B cell (primary cell): ENCODE data around the gene GJC1. TPM values are rescaled to one million over a fixed set of nuclear protein-coding genes. Genes with fewer than 3 reads are reported as not detected.

Experiments
- ATAC-seq: fragments of 200-7000 bp; cut with Tn5 transposase; one replicate; pipeline ENCODE4 v1.10.0; 2021; ENCODE audit warnings: low read depth, mild to moderate bottlenecking, moderate number of reproducible peaks, moderate library complexity
- CTCF ChIA-PET: fragments of 350-600 bp; sonication (Branson Sonifier 250); formaldehyde crosslinking; loops from one replicate; lab custom pipeline; 2021; ENCODE audit warnings: antibody characterized with exemption, inconsistent platforms; lab: Charles Lee
- POLR2A ChIA-PET: fragments of 350-600 bp; sonication (Branson Sonifier 250); formaldehyde crosslinking; loops from one replicate; lab custom pipeline; 2021; ENCODE audit warnings: antibody characterized with exemption; lab: Charles Lee
- DNase-seq: peaks from one replicate; pipeline ENCODE4 v3.0.0; 2013
- H2AFZ ChIP-seq: 2 replicates; pipeline ENCODE4 v1.6.1; 2012; ENCODE audit warnings: mild to moderate bottlenecking, low read depth, low read length; ENCODE audit not compliant: insufficient read depth, poor library complexity, severe bottlenecking
- H3K27ac ChIP-seq, 2 donors: 1 replicate in 1 of 2; 2 replicates in 1 of 2; pipeline ENCODE4 v1.5.1; 2012 to 2013; ENCODE audit warnings: low read length in 2 of 2, mild to moderate bottlenecking in 2 of 2, moderate library complexity in 1 of 2
- H3K27me3 ChIP-seq, 4 experiments: fragments of 200-600 bp in 1 of 4; sonication (generic) in 1 of 4; replicated peaks in 1 of 4; 1 replicate in 2 of 4; 2 replicates in 2 of 4; pipeline versions ENCODE4 v1.6.1 to v1.7.0; 2013 to 2016; ENCODE audit warnings: low read length in 3 of 4, mild to moderate bottlenecking in 2 of 4, mixed read lengths in 1 of 4, moderate library complexity in 1 of 4; ENCODE audit not compliant: insufficient read depth in 4 of 4, control insufficient read depth in 3 of 4; ENCODE audit errors: control extremely low read depth in 1 of 4
- H3K36me3 ChIP-seq, 2 experiments: replicated peaks in 1 of 2; 1 replicate in 1 of 2; 2 replicates in 1 of 2; pipeline versions ENCODE4 v1.6.1 to v1.7.1; 2013; ENCODE audit warnings: low read length in 1 of 2; ENCODE audit not compliant: insufficient read depth in 2 of 2, control insufficient read depth in 1 of 2; ENCODE audit errors: control extremely low read depth in 1 of 2, extremely low read depth in 1 of 2
- H3K4me1 ChIP-seq, 2 donors: fragments of 200-600 bp in 1 of 2; sonication (generic) in 1 of 2; 1 replicate in 1 of 2; 2 replicates in 1 of 2; pipeline versions ENCODE4 v1.5.1 to v1.6.1; 2013 to 2017; ENCODE audit warnings: low read length in 2 of 2; ENCODE audit not compliant: control insufficient read depth in 2 of 2, insufficient read depth in 2 of 2
- H3K4me2 ChIP-seq: replicated peaks from 2 replicates; pipeline ENCODE3; 2012; ENCODE audit warnings: mild to moderate bottlenecking, low read depth, low read length; ENCODE audit not compliant: poor library complexity, severe bottlenecking
- H3K4me3 ChIP-seq, 5 experiments: fragments of 200-600 bp in 1 of 5; sonication (generic) in 1 of 5; 1 replicate in 3 of 5; 2 replicates in 2 of 5; pipeline versions ENCODE4 v1.5.1 to v1.7.0; 2011 to 2016; ENCODE audit warnings: low read length in 4 of 5, mild to moderate bottlenecking in 4 of 5, low read depth in 2 of 5, control low read depth in 1 of 5, moderate library complexity in 1 of 5; ENCODE audit not compliant: insufficient read depth in 1 of 5; ENCODE audit errors: control extremely low read depth in 1 of 5, extremely low read depth in 1 of 5
- H3K79me2 ChIP-seq: fragments of 200-600 bp; sonication (generic); one replicate; pipeline ENCODE4 v1.6.0; 2016; ENCODE audit warnings: low read length; ENCODE audit not compliant: control insufficient read depth, insufficient read depth
- H3K9ac ChIP-seq: fragments of 200-600 bp; sonication (generic); 2 replicates; pipeline ENCODE4 v1.6.1; 2017; ENCODE audit warnings: mild to moderate bottlenecking, low read length, moderate library complexity
- H3K9me3 ChIP-seq, 3 donors: one replicate each; pipeline versions ENCODE4 v1.6.1 to v1.7.1; 2013; ENCODE audit warnings: low read length in 2 of 3; ENCODE audit not compliant: control insufficient read depth in 2 of 3, insufficient read depth in 1 of 3; ENCODE audit errors: control extremely low read depth in 1 of 3
- H4K20me1 ChIP-seq: 2 replicates; pipeline ENCODE4 v1.6.0; 2012; ENCODE audit warnings: mild to moderate bottlenecking, low read length; ENCODE audit not compliant: insufficient read depth, control insufficient read depth, poor library complexity, severe bottlenecking
- H3K27ac Mint-ChIP-seq: one replicate; pipeline ENCODE4 v1.8.0; 2021; ENCODE audit warnings: mixed read lengths
- H3K27me3 Mint-ChIP-seq: one replicate; pipeline ENCODE4 v1.8.0; 2021; ENCODE audit warnings: mixed read lengths
- H3K4me1 Mint-ChIP-seq: one replicate; pipeline ENCODE4 v1.8.0; 2021; ENCODE audit warnings: mixed read lengths
- H3K4me3 Mint-ChIP-seq: one replicate; pipeline ENCODE4 v1.8.0; 2021; ENCODE audit warnings: mixed read lengths
- H3K9me3 Mint-ChIP-seq: one replicate; pipeline ENCODE4 v1.8.0; 2022; ENCODE audit warnings: mixed read lengths; ENCODE audit not compliant: insufficient read depth
- CTCF ChIP-seq: fragments of 200-600 bp; IDR thresholded peaks from one replicate; pipeline ENCODE4 v1.8.0; 2022; ENCODE audit warnings: antibody characterized with exemption, mild to moderate bottlenecking
- EZH2 ChIP-seq: IDR thresholded peaks from 2 replicates; pipeline ENCODE4 v1.6.1; 2012; ENCODE audit warnings: borderline replicate concordance, low read depth, mild to moderate bottlenecking, moderate library complexity, low read length; ENCODE audit not compliant: insufficient read depth, poor library complexity, severe bottlenecking
- whole genome bisulfite sequencing: methylation state at CpG from one replicate; pipeline ENCODE4 v1.1.5; 2013; ENCODE audit warnings: missing lambda C conversion rate; ENCODE audit not compliant: insufficient coverage; 5-methylcytosine and 5-hydroxymethylcytosine counted together
- intact Hi-C: fragments of 100-400 bp; cut with micrococcal nuclease; formaldehyde crosslinking; loops from one replicate; pipeline ENCODE4 v1.10.0; 2022
- polyA plus RNA-seq: library from polyadenylated mRNA; depleted of rRNA; stranded (reverse); fragments of >200 nt; gene quantifications from 2 replicates; pipeline ENCODE4 v1.2.3, GENCODE V29; 2012
- total RNA-seq, 2 donors: library from RNA; stranded (reverse); fragments of 120-200 nt in 1 of 2; gene quantifications; 1 replicate in 1 of 2; 2 replicates in 1 of 2; pipeline versions ENCODE4 v1.2.3 to v1.2.4, GENCODE V29; 2013 to 2022

GJC1 gene
- total and polyA plus RNA-seq, 2 donors (not counting 1 experiment from before 2014, with no cell fraction given): not detected

DNA sequence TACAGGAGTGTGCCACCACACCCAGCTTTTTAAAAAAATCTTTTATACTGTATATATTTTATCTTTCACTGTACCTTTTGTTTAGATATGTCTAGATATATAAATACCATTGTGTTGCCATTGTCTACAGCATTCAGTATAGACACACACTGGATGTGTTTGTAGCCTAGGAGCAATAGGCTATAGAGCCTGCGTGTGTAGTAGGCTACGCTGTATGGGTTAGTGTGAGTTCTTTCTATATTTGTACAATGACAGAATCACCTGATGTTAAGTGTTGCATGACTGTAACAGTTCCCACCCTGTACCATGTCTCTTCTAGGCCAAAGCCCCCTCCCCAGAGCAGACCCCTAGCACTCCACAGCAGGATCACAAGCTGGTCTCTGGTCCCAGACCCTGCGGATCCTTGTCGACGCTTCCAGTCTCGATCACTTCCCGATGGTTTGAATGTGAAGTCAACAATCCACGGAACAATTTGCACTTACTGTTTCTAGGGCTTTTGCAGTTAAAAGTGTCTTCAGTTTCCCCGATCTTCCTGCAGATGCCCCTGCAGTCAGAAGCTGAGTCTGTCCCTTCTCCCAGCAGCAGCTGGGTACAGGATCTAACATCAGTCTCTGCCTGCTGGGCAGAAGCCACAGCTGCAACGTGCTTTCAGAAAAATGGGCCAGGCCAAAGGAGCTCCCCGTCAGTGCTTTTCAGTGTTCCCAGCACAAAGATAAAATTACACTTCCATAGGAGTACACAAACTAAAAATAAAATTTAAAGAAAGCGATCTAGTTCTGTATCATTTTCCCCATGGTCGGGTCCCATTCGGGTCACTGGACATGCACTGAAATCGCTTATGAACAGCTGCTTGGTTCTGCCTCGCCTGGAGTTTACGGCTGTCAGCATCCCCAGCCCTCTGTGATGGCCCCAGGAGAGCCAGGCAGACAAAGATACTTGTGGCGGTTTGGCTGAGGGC is 35.9 kb downstream of the GJC1 start:
- WGBS: 92% methylated on average over 16 of the region's 18 CpGs
- no peak for ATAC-seq
- H3K79me2 ChIP-seq: no peaks in the 10 kb centered on the region
- no peak overlapping the region for H3K27ac ChIP-seq
- POLR2A ChIA-PET: no interaction called here
- H3K4me1 Mint-ChIP-seq: no peaks in the 10 kb centered on the region
- H3K27ac Mint-ChIP-seq: no peak overlapping the region
- no peaks in the 10 kb centered on the region for H3K9me3 Mint-ChIP-seq
- no peak overlapping the region for H3K4me2 ChIP-seq
- no peak overlapping the region for H3K4me3 ChIP-seq
- no peak for DNase-seq
- intact Hi-C loops: no loop called here
- CTCF ChIA-PET: interaction anchor here (1.4 kb wide), 1 partner anchor 13 kb away, joined by 4 read pairs; no protein-coding TSS in a partner anchor
- no peak overlapping the region for H3K4me3 Mint-ChIP-seq
- no peak for TF ChIP-seq EZH2
- no peak for TF ChIP-seq CTCF
- H3K9ac ChIP-seq: no peak overlapping the region
- no peaks in the 10 kb centered on the region for H3K27me3 ChIP-seq
- peaks cover 2% of the 10 kb centered on the region for H3K27me3 Mint-ChIP-seq
- no peaks in the 10 kb centered on the region for H3K36me3 ChIP-seq
- H3K4me1 ChIP-seq: no peaks in the 10 kb centered on the region
- no peak overlapping the region for H2AFZ ChIP-seq
- no peaks in the 10 kb centered on the region for H3K9me3 ChIP-seq
- no peaks in the 10 kb centered on the region for H4K20me1 ChIP-seq

DNA sequence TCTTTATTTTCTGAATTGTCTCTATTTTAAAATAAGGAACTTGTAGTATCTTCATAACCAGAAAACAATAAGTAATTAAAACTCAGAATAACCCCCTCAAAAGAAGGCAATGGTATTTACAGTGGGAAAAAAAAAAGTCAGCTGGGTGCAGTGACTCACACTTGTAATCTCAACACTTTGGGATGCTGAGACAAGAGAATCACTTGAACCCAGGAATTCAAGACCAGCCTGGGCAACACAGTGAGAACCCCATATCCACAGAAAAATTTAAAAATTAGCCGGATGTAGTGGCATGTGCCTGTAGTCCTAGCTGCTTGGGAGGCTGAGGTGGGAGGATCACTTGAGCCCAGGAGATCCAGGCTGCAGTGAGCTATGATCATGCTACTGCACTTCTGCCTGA is 37.8 kb downstream of the GJC1 start:
- H3K4me1 ChIP-seq: no peaks in the 10 kb centered on the region
- H3K27me3 Mint-ChIP-seq: peaks cover 2% of the 10 kb centered on the region
- POLR2A ChIA-PET: no interaction called here
- no peaks in the 10 kb centered on the region for H3K79me2 ChIP-seq
- no peak overlapping the region for H3K9ac ChIP-seq
- intact Hi-C loops: no loop called here
- H2AFZ ChIP-seq: no peak overlapping the region
- no peaks in the 10 kb centered on the region for H3K27me3 ChIP-seq
- no peak overlapping the region for H3K27ac ChIP-seq
- no CpG with 5 or more reads among the region's 1 CpG for WGBS
- CTCF ChIA-PET: no interaction called here
- no peak for TF ChIP-seq EZH2
- no peak for TF ChIP-seq CTCF
- H3K9me3 ChIP-seq: no peaks in the 10 kb centered on the region
- H4K20me1 ChIP-seq: no peaks in the 10 kb centered on the region
- H3K27ac Mint-ChIP-seq: no peak overlapping the region
- H3K9me3 Mint-ChIP-seq: no peaks in the 10 kb centered on the region
- H3K4me2 ChIP-seq: no peak overlapping the region
- no peak overlapping the region for H3K4me3 Mint-ChIP-seq
- no peak overlapping the region for H3K4me3 ChIP-seq
- ATAC-seq (no peak), DNase-seq (no peak)
- no peaks in the 10 kb centered on the region for H3K4me1 Mint-ChIP-seq
- H3K36me3 ChIP-seq: no peaks in the 10 kb centered on the region
